HAP-1 (cell line): Measurements from ENCODE around the gene TSPAN4.

Experiments
- DNase-seq, 2 experiments: peaks; one replicate each; pipeline ENCODE4 v3.0.0-alpha.2; 2016 to 2020; ENCODE audit warnings: low spot score in 2 of 2
- H3K27me3 ChIP-seq: fragments of 250-450 bp; sonication (Bioruptor Pico); 2 replicates; pipeline ENCODE4 v1.5.1; 2020; ENCODE audit warnings: low read depth, mild to moderate bottlenecking, moderate library complexity
- H3K36me3 ChIP-seq: fragments of 250-450 bp; sonication (Bioruptor Pico); replicated peaks from 2 replicates; pipeline ENCODE4 v1.5.1; 2020; ENCODE audit warnings: mild to moderate bottlenecking
- H3K4me1 ChIP-seq: fragments of 250-450 bp; sonication (Bioruptor Pico); 2 replicates; pipeline ENCODE4 v1.5.1; 2020; ENCODE audit warnings: mild to moderate bottlenecking
- H3K4me3 ChIP-seq: fragments of 250-450 bp; sonication (Bioruptor Pico); 2 replicates; pipeline ENCODE4 v1.5.1; 2020; ENCODE audit warnings: mild to moderate bottlenecking, moderate library complexity
- H3K9me3 ChIP-seq: fragments of 250-450 bp; sonication (Bioruptor Pico); 2 replicates; pipeline ENCODE4 v1.5.1; 2020; ENCODE audit warnings: mild to moderate bottlenecking, moderate library complexity
- in situ Hi-C: fragments of 300-500 bp; cut with MboI; formaldehyde crosslinking; loops from 3 replicates; pipeline ENCODE4 v1.14.3; 2020; ENCODE audit warnings: low sequenced_read_pairs, inconsistent platforms, mixed read lengths

The TSPAN4 gene

DNA sequence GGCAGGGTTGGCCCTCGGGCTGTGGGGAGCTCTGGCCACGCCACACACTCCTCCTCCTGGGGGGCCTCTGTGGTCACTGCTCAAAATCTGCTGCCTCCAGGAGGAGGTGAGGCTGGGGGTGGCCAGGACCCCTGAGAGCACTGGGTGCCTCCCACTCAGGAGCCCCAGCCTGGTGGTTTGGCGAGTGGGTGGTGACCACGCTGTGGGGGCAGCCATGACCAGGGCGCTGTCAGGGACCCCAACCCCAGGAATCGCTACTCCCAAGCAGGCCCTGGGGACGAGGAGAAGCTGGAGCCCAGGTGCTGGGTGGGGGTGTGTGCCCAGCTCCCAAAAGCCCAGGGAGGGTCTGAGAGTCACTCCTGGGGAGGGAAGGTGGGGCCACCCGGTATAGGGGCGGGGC lies 30.1 kb downstream of the TSPAN4 start:
- peaks cover 17% of the 10 kb centered on the region for H3K36me3 ChIP-seq
- no peaks in the 10 kb centered on the region for H3K9me3 ChIP-seq
- H3K27me3 ChIP-seq = no peaks in the 10 kb centered on the region
- no peaks in the 10 kb centered on the region for H3K4me1 ChIP-seq
- in situ Hi-C loops = no loop called here
- H3K4me3 ChIP-seq = no peak overlapping the region
- no peak for DNase-seq

GRCh38 chr11:873706-874105 lies 31.1 kb downstream of the TSPAN4 start:
- Histone ChIP-seq H3K4me1 (no peaks in the 10 kb centered on the region), H3K9me3 (no peaks in the 10 kb centered on the region), H3K4me3 (no peak overlapping the region), H3K36me3 (peaks cover 16% of the 10 kb centered on the region), H3K27me3 (no peaks in the 10 kb centered on the region)
- in situ Hi-C loops = no loop called here
- no peak for DNase-seq

GRCh38 chr11:875203-875602 lies 32.6 kb downstream of the TSPAN4 start:
- Histone ChIP-seq H3K27me3 (no peaks in the 10 kb centered on the region), H3K4me1 (no peaks in the 10 kb centered on the region), H3K36me3 (peaks cover 18% of the 10 kb centered on the region), H3K4me3 (no peak overlapping the region), H3K9me3 (no peaks in the 10 kb centered on the region)
- in situ Hi-C loops = no loop called here
- no peak for DNase-seq

GRCh38 chr11:875769-876301 lies 33.2 kb downstream of the TSPAN4 start:
- Histone ChIP-seq H3K4me3 (no peak overlapping the region), H3K36me3 (peaks cover 24% of the 10 kb centered on the region), H3K9me3 (no peaks in the 10 kb centered on the region), H3K27me3 (no peaks in the 10 kb centered on the region), H3K4me1 (no peaks in the 10 kb centered on the region)
- DNase-seq = no peak
- in situ Hi-C loops = no loop called here

DNA sequence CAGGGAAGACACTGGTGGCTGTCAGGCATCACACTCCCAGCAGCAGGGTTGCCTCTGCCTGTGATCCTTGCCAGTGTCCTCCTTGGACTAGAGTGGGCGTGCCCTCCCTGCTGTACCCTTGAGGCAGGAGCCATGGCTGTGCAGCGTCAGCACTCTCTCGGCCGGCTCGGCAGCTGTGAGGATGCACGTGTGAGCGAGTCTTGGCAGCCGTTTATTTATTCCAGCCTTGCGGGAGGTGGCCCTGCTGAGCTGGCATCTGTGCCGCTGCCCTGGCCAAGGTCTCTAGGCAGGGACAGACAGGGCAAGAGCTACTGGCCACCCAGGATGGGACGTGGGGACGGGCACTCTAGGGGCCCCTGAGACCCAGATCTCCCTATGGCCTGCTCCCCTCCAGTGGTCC lies 33.9 kb downstream of the TSPAN4 start:
- H3K27me3 ChIP-seq = no peaks in the 10 kb centered on the region
- no peak for DNase-seq
- in situ Hi-C loops = no loop called here
- no peaks in the 10 kb centered on the region for H3K4me1 ChIP-seq
- H3K36me3 ChIP-seq = peaks cover 26% of the 10 kb centered on the region
- H3K9me3 ChIP-seq = no peaks in the 10 kb centered on the region
- no peak overlapping the region for H3K4me3 ChIP-seq

- Histone ChIP-seq H3K4me3 (no peak overlapping the region), H3K4me1 (no peaks in the 10 kb centered on the region), H3K9me3 (no peaks in the 10 kb centered on the region), H3K36me3 (peaks cover 26% of the 10 kb centered on the region), H3K27me3 (no peaks in the 10 kb centered on the region)
- in situ Hi-C loops = no loop called here
- peak in 1 of 2 experiments; percentile 76 for DNase-seq
Measured at GRCh38 chr11:877565-877964, 34.9 kb downstream of the TSPAN4 start.

DNA sequence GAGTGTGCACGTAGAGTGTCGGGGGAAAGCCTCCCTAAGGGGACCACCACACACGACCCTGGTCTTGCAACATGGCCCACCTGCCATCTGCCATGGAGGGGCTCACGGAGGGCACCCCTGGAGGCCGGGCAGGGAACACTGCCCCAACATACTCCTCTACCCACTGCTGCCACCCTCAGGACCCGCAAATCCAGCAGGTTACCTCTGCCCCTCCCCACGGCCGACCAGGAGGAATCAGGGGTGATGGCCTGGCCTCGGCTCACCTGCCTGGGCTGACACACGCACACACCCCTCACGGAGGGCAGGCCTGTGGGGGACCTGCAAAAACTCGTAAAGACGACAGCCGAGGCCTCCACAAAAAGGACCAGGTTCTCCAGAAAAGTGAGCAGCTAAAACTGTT lies 37.8 kb downstream of the TSPAN4 start:
- in situ Hi-C loops = no loop called here
- Histone ChIP-seq H3K36me3 (peaks cover 35% of the 10 kb centered on the region), H3K4me1 (no peaks in the 10 kb centered on the region), H3K4me3 (no peak overlapping the region), H3K9me3 (no peaks in the 10 kb centered on the region), H3K27me3 (no peaks in the 10 kb centered on the region)
- no peak for DNase-seq

DNA sequence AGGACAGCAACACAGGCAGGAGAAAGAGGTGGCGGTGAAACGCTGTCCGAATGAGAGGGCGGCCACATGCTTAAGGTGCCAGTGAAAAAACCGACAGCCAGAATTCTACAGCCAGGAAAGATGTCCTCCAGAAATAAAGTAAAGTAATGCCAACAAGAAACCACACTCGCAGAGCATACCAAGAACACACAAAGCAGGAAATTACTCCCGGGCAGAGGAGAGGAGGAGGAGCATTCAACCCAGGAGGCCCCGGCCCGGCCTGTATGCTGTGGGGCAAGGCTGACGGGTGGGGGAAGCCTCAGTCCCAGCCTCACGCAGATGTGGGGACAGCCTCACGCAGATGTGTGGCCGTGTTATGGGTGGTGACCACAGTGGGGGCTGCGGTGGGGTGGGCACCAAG lies 39.9 kb downstream of the TSPAN4 start:
- Histone ChIP-seq H3K27me3 (no peaks in the 10 kb centered on the region), H3K36me3 (peaks cover 26% of the 10 kb centered on the region), H3K4me1 (no peaks in the 10 kb centered on the region), H3K9me3 (no peaks in the 10 kb centered on the region), H3K4me3 (no peak overlapping the region)
- in situ Hi-C loops = no loop called here
- no peak for DNase-seq

DNA sequence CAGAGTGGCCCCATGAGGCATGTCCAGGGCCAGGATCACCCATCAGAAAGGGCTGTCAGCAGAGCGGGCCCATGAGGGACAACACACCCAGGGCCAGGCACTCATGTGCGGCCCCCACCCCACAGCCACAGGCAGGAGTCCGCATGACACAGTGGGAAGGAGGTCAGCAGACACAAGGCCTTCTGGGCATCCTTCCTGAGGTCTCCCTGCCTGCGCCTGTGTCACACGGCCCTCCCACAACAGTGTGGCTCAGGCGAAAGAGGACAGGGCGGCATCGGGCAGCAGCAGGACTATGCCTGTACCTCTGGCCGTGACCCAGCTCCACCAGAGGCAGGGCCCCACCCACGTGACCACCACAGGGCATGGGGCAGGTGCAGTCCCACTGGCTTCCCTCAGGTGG lies 40.9 kb downstream of the TSPAN4 start:
- in situ Hi-C loops = no loop called here
- DNase-seq = no peak
- H3K36me3 ChIP-seq = peaks cover 26% of the 10 kb centered on the region
- H3K9me3 ChIP-seq = no peaks in the 10 kb centered on the region
- H3K4me3 ChIP-seq = no peak overlapping the region
- H3K4me1 ChIP-seq = no peaks in the 10 kb centered on the region
- H3K27me3 ChIP-seq = no peaks in the 10 kb centered on the region

DNA sequence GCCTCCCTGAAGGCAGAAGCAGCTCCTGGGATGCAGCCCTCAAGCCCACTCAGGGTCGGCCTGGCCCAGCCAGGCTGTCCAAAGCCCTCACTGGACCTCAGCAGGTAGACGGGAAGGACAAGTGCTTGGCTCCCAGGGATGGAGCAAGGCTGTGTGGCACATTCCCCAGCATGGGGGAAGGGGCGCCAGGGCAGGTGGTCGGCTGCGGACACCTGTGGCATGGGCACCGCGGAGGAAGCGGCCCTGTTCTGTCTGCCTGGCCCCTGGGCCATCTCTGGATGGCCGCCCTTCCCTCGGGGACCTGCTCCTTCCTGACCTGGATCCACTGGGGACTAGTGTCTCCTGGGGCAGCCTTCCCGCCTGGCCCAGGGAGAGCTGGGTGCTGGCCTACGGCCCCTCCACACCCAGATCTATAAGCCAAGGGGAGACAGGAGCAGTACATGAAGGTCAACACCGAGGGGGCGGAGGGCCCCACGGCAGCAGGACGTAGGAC lies 42.0 kb downstream of the TSPAN4 start:
- no peaks in the 10 kb centered on the region for H3K4me1 ChIP-seq
- DNase-seq = no peak
- H3K9me3 ChIP-seq = no peaks in the 10 kb centered on the region
- peaks cover 22% of the 10 kb centered on the region for H3K36me3 ChIP-seq
- no peaks in the 10 kb centered on the region for H3K27me3 ChIP-seq
- no peak overlapping the region for H3K4me3 ChIP-seq
- in situ Hi-C loops = no loop called here

- H3K27me3 ChIP-seq = no peaks in the 10 kb centered on the region
- no peaks in the 10 kb centered on the region for H3K4me1 ChIP-seq
- H3K9me3 ChIP-seq = no peaks in the 10 kb centered on the region
- DNase-seq = no peak
- H3K4me3 ChIP-seq = no peak overlapping the region
- H3K36me3 ChIP-seq = peaks cover 11% of the 10 kb centered on the region
- in situ Hi-C loops = no loop called here
Measured at GRCh38 chr11:886568-886967, 43.9 kb downstream of the TSPAN4 start.

GRCh38 chr11:887589-887988 lies 44.9 kb downstream of the TSPAN4 start:
- in situ Hi-C loops = no loop called here
- peaks cover 11% of the 10 kb centered on the region for H3K36me3 ChIP-seq
- H3K4me3 ChIP-seq = no peak overlapping the region
- H3K9me3 ChIP-seq = no peaks in the 10 kb centered on the region
- no peaks in the 10 kb centered on the region for H3K27me3 ChIP-seq
- no peaks in the 10 kb centered on the region for H3K4me1 ChIP-seq
- no peak for DNase-seq

DNA sequence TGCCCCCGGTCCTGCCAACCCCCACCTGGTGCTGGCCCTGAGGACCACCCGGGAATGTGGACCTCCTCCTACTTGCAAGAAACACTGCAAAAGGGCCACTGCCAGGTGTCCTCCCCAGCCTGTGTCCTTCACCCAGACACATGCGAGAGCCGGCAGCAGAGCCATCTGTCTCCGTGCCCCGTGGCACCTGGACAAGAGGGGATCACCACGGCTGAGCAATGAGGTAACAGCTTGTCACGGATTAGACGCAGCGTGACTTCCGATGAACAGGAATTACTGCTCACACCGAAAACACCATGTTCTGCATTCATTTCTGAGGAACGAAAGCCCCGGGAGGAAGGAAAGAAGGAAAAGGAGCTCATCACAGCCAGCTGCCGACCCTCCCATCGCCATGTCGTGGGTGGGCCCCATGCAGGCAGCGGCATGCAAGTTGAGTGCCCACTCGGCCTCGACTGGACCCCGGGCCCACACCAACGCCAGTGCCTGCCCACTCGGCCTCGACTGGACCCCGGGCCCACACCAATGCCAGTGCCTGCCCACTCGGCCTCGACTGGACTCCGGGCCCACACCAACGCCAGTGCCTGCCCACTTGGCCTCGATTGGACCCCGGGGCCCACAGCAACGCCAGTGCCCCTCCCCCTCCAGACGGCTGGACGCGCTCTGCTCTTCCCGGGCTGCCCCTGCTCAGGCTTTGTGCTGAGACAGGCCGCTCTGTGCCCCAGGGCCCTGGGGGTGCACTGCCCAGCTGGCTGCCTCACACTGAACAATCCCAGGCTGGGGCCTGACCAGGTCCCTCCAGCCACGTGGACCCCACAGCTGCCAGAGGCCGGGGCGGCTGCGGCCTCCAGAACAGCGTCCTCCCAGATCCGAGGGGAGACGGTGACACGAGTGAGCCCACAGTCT lies 45.9 kb downstream of the TSPAN4 start:
- no peak for DNase-seq
- in situ Hi-C loops = no loop called here
- Histone ChIP-seq H3K36me3 (peaks cover 5% of the 10 kb centered on the region), H3K4me3 (no peak overlapping the region), H3K9me3 (no peaks in the 10 kb centered on the region), H3K4me1 (no peaks in the 10 kb centered on the region), H3K27me3 (no peaks in the 10 kb centered on the region)

DNA sequence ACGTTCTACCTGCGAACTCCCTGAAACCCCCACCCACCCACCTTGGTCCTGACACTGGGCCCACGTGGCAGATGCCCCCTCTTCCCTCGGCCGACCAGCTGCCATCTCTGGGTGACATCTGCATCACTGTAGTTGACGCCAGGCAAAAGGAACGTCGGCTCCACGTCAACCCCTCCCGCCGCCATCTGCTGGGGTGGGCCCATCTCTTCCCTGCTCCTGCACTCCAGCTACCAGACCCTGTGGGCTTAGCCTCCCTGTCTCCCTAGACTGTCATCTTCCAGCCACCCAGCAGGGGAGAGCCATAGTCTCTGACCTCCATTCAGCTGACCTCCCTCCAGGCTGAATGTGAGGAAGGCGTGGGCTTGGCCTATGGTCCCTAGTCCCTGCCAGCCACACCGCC lies 46.6 kb downstream of the TSPAN4 start:
- H3K36me3 ChIP-seq = no peaks in the 10 kb centered on the region; the same call in none of the 2 replicates
- H3K27me3 ChIP-seq = no peaks in the 10 kb centered on the region
- DNase-seq = no peak
- H3K9me3 ChIP-seq = no peaks in the 10 kb centered on the region
- in situ Hi-C loops = no loop called here
- H3K4me1 ChIP-seq = no peaks in the 10 kb centered on the region
- no peak overlapping the region for H3K4me3 ChIP-seq
